ENCODE measurements around the gene GEMIN4.
A peak's percentile ranks its signal among the peaks of the same experiment; 100 is the strongest.
"Not testable (repeated sequence)": the region's sequence is repeated elsewhere in the genome, so short reads cannot be mapped to it uniquely, and the experiment has no call there.

GEMIN4 gene

DNA sequence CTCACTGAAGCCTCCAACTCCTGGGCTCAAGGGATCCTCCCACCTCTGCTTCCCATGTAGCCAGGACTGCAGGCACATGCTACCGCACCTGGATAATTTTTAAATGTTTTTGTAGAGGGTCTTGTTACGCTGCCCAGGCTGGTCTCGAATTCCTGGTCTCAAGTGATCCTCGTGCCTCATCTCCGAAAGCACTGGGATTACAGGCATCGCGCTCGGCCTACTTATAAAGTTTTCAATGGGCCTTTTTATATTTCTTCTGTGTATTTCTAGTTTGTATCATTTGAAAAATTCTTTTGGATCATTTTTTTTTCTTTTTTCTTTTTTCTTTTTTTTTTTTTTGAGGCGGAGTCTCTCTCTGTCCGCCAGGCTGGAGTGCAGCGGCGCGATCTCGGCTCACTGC is 27.0 kb downstream of the GEMIN4 start:
- no peaks in the 10 kb centered on the region for H3K27me3 Mint-ChIP-seq
- H3K27ac Mint-ChIP-seq: no peak overlapping the region
- no peak overlapping the region for H3K4me3 Mint-ChIP-seq
- no peak for ATAC-seq (replicated peaks)
- no peak for DNase-seq
- no peaks in the 10 kb centered on the region for H3K4me1 Mint-ChIP-seq (ENCODE audit: low read depth in 2 of 2)
- no peaks in the 10 kb centered on the region for H3K36me3 Mint-ChIP-seq (ENCODE audit: insufficient read depth)
- H3K9me3 Mint-ChIP-seq: no peaks in the 10 kb centered on the region

DNA sequence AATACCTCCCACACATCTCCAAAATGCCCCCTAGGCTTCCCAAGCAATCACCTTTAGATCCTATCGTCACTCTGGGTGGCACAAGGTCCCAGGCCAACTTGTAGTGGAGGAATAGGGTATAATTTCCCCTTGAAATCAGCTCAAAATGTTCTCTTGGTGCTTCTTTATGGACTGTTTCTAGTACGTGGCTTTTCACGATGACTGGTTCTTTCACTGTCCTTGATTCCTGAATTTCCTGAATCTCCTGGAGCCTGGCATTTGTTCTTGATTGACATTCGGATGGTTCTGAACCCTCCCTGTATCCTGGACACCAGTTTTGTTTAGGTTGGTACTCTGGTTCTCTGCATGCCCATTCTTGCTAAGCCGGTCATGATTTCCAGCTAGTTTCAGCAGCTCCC is 30.5 kb downstream of the GEMIN4 start:
- no peak overlapping the region for H3K27ac Mint-ChIP-seq
- H3K4me1 Mint-ChIP-seq (ENCODE audit: low read depth in 2 of 2): no peaks in the 10 kb centered on the region
- no peak for ATAC-seq (replicated peaks)
- H3K4me3 Mint-ChIP-seq: no peak overlapping the region
- peaks cover 3% of the 10 kb centered on the region for H3K36me3 Mint-ChIP-seq (ENCODE audit: insufficient read depth)
- no peak for DNase-seq
- H3K27me3 Mint-ChIP-seq: no peaks in the 10 kb centered on the region
- H3K9me3 Mint-ChIP-seq: no peaks in the 10 kb centered on the region

DNA sequence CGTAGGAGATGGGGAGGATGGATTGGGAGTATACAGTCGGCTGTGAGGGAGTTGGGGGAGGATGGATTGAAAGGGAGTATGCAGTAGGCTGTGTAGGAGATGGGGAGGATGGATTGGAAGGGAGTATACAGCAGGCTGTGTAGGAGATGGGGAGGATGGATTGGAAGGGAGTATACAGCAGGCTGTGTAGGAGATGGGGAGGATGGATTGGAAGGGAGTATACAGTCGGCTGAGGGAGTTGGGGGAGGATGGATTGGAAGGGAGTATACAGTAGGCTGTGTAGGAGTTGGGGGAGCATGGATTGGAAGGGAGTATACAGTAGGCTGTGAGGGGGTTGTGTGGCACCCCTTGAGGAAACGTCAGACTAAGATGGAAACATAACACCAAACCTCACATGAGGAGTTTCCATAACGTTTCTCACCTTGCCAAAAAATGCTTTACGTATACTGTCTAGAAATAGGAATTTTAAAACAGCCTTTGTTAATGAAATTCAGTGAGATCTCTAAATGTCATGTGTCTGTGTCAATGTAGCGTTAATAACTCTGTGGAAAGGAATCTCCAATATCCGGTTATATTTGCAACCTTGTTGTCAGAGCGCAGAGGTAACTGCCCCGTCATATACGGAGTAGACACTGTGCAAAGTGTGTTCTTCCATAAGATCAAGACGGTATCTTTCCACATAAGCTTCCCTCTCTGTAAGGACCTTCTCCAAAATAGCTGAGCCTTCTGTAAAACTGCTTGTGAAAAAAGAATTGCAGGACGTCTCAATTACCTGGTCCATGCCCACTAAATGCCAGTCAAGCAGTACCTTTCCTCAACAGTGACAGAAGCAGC is 31.1 kb downstream of the GEMIN4 start:
- H3K4me3 Mint-ChIP-seq: no peak overlapping the region
- no peaks in the 10 kb centered on the region for H3K4me1 Mint-ChIP-seq (ENCODE audit: low read depth in 2 of 2)
- DNase-seq (no peak), ATAC-seq (replicated peaks) (no peak)
- H3K9me3 Mint-ChIP-seq: no peaks in the 10 kb centered on the region
- no peaks in the 10 kb centered on the region for H3K27me3 Mint-ChIP-seq
- peaks cover 3% of the 10 kb centered on the region for H3K36me3 Mint-ChIP-seq (ENCODE audit: insufficient read depth)
- H3K27ac Mint-ChIP-seq: no peak overlapping the region

DNA sequence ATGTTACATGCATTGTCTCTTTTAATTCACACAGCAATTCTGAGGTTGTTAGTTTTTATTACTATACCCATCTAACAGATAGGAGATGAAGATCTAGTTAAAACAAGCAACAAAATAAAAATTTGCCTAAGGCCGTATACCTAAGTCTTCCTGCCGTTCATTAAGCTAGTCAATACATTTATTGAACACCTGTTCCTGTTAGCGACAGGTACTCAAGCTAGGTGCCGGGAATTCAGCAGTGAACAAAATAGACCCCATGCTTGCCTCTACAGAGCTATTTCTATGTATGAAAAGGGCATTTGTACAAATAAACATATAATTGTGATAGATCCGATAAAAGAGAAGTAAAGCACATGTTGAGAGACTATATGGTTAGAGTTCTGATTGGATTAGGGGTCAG is 34.0 kb downstream of the GEMIN4 start:
- DNase-seq (no peak), ATAC-seq (replicated peaks) (no peak)
- Mint-ChIP-seq H3K4me1 (ENCODE audit: low read depth in 2 of 2) (peaks cover 7 to 14% of the 10 kb centered on the region in 2 donors), H3K9me3 (no peaks in the 10 kb centered on the region), H3K27me3 (no peaks in the 10 kb centered on the region), H3K36me3 (ENCODE audit: insufficient read depth) (peaks cover 20% of the 10 kb centered on the region), H3K27ac (no peak overlapping the region), H3K4me3 (no peak overlapping the region)

DNA sequence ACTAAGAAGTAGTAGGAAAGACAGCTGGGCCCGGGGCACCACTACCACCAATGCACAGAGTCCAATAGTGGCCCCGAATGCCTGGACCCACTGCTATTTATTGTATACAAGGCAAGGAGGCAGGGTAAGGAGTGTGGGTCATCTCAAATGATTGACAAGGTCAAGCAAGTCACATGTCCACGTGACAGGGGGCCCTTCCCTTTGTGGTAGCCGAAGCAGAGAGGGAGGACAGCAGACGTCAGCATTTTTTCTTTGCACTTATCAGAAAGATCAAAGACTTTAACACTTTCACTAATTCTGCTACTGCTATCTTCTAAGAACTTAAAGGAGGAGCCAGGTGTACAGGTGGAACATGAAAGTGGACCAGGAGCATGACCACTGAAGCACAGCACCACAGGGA is 43.9 kb downstream of the GEMIN4 start:
- Mint-ChIP-seq H3K4me1 (ENCODE audit: low read depth in 2 of 2) (peaks cover 13 to 28% of the 10 kb centered on the region in 2 donors), H3K36me3 (ENCODE audit: insufficient read depth) (peaks cover 46% of the 10 kb centered on the region), H3K9me3 (no peaks in the 10 kb centered on the region), H3K4me3 (no peak overlapping the region), H3K27me3 (no peaks in the 10 kb centered on the region), H3K27ac (peak overlapping the region in 1 of 2 donors; percentile 79)
- ATAC-seq (replicated peaks) (no peak), DNase-seq (no peak)

DNA sequence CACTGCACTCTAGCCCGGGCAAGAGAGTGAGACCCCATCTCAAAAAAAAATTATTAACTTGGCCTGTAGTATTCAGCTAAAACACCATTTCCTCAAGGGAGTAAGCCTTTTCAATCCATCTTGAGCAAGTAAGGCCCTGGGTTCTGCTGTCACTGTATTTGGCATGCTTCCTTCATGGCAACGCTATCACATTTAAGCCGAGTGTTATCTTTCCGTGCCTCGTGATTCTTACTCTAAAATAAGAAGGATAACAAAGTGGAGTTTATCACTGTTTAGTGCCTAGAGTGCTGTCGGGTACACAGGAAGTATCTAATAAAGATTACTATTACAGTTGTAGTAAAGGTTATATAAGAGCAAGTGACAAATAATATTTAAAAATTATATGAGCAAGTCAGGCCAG is 46.2 kb downstream of the GEMIN4 start:
- no peak overlapping the region for H3K4me3 Mint-ChIP-seq
- H3K9me3 Mint-ChIP-seq: no peaks in the 10 kb centered on the region
- peaks cover 10 to 24% of the 10 kb centered on the region in 2 donors for H3K4me1 Mint-ChIP-seq (ENCODE audit: low read depth in 2 of 2)
- ATAC-seq (replicated peaks) (no peak), DNase-seq (no peak)
- peaks cover 46% of the 10 kb centered on the region for H3K36me3 Mint-ChIP-seq (ENCODE audit: insufficient read depth)
- H3K27me3 Mint-ChIP-seq: no peaks in the 10 kb centered on the region
- no peak overlapping the region for H3K27ac Mint-ChIP-seq

DNA sequence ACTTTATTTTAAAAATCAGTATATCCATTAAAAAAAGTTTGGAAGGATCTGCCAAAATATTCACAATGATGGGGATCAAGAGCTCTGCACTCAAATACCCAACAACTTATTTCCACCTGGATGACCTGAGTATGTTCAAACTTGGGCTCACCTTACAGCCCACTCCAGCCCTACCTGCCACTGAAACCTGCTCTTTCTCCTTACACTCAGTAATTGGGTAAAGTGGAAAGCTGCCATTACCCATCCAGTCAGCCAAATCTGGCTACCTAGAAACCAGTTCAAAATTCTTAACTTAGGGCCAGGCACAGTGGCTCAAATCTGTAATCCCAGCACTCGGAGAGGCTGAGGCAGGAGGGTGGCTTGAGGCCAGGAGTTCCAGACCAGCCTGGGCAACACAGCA is 47.1 kb downstream of the GEMIN4 start:
- Mint-ChIP-seq H3K36me3 (ENCODE audit: insufficient read depth) (peaks cover 39% of the 10 kb centered on the region), H3K9me3 (no peaks in the 10 kb centered on the region), H3K27ac (peak overlapping the region in 1 of 2 donors; percentile 13), H3K27me3 (no peaks in the 10 kb centered on the region), H3K4me1 (ENCODE audit: low read depth in 2 of 2) (peaks cover 10 to 24% of the 10 kb centered on the region in 2 donors), H3K4me3 (no peak overlapping the region)
- no peak for ATAC-seq (replicated peaks)
- DNase-seq: no peak

DNA sequence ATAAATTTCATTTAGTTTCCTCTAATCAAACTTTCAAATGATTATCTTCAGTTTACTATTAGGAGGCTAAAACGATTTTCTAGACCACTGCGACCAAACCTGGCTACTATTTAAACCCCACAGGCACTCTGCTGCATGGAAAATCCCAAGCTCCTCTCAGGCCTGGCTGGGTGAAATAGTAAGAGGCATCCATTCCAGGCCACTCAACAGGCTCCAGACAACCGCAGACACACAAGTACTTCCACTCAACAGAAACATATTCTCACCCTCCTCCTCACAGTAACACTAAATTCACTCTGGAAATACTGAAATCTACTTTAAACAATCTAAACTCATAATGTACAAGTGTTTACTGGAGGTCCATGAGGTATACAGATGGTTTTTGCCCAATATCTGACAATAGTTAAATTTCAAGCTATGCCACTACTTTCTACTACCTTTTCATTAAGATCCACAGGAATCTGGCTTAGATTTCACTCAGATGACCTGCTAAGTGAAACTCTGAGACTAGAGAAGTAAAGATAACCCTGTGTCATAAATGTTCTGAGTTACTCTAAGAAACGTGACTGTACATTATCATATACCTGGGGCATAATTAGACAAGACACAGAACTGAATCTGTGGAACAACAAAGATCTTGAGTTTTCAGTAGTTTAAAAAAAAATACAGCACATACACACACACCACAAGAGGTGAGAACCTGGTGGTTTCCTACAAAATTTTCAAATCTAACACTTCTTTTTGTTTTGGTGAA is 47.8 kb downstream of the GEMIN4 start:
- DNase-seq (no peak), ATAC-seq (replicated peaks) (no peak)
- H3K9me3 Mint-ChIP-seq: no peaks in the 10 kb centered on the region
- H3K4me3 Mint-ChIP-seq: no peak overlapping the region
- no peaks in the 10 kb centered on the region for H3K27me3 Mint-ChIP-seq
- H3K27ac Mint-ChIP-seq: peak overlapping the region; percentile 13 to 83
- peaks cover 32% of the 10 kb centered on the region for H3K36me3 Mint-ChIP-seq (ENCODE audit: insufficient read depth)
- peaks cover 7 to 24% of the 10 kb centered on the region in 2 donors for H3K4me1 Mint-ChIP-seq (ENCODE audit: low read depth in 2 of 2)

DNA sequence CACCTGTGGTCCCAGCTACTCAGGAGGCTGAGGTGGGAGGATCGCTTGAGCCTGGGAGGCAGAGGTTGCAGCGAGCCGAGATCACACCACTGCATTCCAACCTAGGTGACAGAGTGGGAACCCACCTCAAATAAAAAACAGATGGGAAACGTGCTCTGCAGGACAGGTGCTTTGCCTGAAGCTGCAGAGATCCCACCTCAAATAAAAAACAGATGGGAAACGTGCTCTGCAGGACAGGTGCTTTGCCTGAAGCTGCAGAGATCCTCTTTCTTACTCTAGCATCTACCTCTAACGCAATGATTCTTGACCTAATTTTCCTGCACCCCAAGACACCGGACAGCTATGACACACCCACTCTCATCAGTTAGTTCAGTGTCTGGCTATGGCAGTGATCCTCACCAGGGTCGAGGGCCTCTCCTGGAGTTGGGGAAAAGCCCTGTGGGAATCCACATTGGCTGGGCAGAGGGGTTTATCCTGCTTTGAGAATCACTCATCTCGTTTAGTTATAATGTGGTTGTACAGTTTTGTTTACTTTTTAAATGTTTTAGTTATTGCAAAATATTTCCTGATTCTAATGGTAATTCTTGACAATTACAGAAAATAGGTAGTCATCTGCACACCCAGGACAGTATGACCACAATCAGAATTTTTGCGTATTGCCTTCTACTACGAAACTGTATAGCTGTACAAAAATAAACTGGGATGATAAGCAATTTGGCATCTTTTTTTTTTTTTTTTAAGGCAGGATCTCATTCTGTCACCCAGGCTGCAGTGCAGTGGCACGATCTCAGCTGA is 48.8 kb downstream of the GEMIN4 start:
- peaks cover 33% of the 10 kb centered on the region for H3K36me3 Mint-ChIP-seq (ENCODE audit: insufficient read depth)
- ATAC-seq (replicated peaks) (no peak), DNase-seq (no peak)
- H3K27me3 Mint-ChIP-seq: no peaks in the 10 kb centered on the region
- H3K4me1 Mint-ChIP-seq (ENCODE audit: low read depth in 2 of 2): peaks cover 6 to 15% of the 10 kb centered on the region in 2 donors
- no peak overlapping the region for H3K4me3 Mint-ChIP-seq
- H3K9me3 Mint-ChIP-seq: no peaks in the 10 kb centered on the region
- peak overlapping the region in 1 of 2 donors; percentile 13 for H3K27ac Mint-ChIP-seq

DNA sequence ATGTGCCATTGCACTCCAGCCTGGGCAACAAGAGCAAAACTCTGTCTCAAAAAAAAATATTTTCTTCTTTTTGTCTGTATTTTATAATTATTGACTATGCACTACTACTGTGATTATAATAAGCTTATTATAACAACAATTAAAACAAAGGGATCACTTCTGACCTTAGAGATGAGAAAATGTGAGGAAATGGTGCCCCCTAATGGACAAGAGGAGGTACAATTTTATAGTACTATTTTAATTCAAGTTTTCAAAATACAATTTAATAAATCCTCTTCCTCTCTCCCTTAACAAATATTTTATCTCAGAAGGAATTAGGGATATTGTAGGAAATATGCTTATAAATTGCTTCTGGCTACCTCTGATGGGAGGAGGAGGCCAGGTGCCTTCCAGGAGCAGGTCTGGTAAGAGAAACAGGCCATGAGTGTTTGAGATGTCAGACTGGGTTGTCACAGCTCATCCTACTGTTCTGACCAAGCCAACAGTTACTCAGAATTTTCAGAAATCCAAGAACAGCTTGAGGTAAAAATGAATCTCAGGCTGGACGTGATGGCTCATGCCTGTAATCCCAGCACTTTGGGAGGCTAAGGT is 51.5 kb downstream of the GEMIN4 start:
- Mint-ChIP-seq H3K4me3 (no peak overlapping the region), H3K9me3 (no peaks in the 10 kb centered on the region), H3K36me3 (ENCODE audit: insufficient read depth) (peaks cover 37% of the 10 kb centered on the region), H3K4me1 (ENCODE audit: low read depth in 2 of 2) (peaks cover 0 to 9% of the 10 kb centered on the region in 2 donors), H3K27ac (no peak overlapping the region), H3K27me3 (no peaks in the 10 kb centered on the region)
- peak; percentile 60 for ATAC-seq (replicated peaks)
- peak; percentile 8 to 37 (median 12) for DNase-seq

DNA sequence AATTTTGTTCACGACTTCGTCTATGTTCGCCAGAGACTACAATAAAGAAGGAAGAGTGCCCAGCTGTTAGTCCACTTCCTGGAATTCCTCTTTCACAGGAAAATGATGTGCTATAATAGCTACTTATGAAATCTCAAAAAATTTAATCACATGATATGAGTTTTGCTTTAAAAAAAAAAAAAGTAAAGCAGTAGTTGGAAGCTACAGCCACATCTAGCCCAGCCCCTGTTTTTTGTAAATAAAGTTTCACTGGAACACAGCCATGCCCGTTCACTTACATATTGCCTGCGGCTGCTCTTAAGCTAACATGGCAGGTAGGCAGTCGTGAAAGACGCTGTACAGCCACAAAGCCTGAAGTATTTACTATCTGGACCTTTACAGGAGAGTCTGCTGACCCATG is 52.7 kb downstream of the GEMIN4 start:
- H3K27ac Mint-ChIP-seq: no peak overlapping the region
- no peaks in the 10 kb centered on the region for H3K27me3 Mint-ChIP-seq
- ATAC-seq (replicated peaks) (no peak), DNase-seq (no peak)
- peaks cover 0 to under 1% of the 10 kb centered on the region in 2 donors for H3K4me1 Mint-ChIP-seq (ENCODE audit: low read depth in 2 of 2)
- no peaks in the 10 kb centered on the region for H3K9me3 Mint-ChIP-seq
- no peak overlapping the region for H3K4me3 Mint-ChIP-seq
- H3K36me3 Mint-ChIP-seq (ENCODE audit: insufficient read depth): peaks cover 41% of the 10 kb centered on the region

DNA sequence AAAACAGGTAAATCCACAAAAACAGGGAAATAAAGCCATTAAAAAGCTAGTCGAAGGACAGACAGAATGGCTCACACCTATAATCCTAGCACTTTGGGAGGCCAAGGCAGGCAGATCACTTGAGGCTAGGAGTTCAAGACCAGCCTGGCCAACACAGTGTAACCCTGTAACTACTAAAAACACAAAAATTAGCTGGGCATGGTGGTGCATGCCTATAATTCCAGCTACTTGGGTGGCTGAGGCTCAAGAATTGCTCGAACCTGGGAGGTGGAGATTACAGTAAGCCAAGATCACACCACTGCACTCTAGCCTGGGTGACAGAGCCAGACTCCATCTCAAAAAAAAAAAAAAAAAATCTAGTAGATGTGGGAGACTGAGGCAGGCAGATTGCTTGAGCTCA is 54.0 kb downstream of the GEMIN4 start:
- not testable (repeated sequence) for H3K9me3 Mint-ChIP-seq; ATAC-seq (replicated peaks); DNase-seq; H3K4me3 Mint-ChIP-seq; H3K27me3 Mint-ChIP-seq; H3K4me1 Mint-ChIP-seq (ENCODE audit: low read depth in 2 of 2)
- peak overlapping the region in 1 of 2 donors; percentile 17 for H3K27ac Mint-ChIP-seq
- peaks cover 44% of the 10 kb centered on the region for H3K36me3 Mint-ChIP-seq (ENCODE audit: insufficient read depth)

DNA sequence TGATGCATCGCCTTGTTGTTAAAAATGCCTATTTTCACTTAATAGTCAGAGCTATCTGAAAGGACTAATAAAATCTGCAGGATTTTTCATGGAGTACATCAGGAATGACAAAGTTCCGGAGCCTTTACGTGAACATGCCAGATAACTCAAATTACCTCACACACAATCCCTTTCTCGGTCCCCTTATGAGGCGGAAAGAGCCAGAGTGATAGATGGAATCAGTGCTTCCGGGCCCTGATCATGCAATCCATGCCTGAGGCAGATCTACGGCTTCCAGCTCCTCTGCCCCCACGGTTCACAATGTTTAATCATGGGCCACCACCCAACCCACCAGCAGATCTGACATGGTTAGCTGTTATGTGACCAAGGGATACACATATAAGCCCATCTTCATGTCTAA is 54.4 kb downstream of the GEMIN4 start:
- no peaks in the 10 kb centered on the region for H3K9me3 Mint-ChIP-seq
- H3K27me3 Mint-ChIP-seq: no peaks in the 10 kb centered on the region
- no peak for DNase-seq
- no peak overlapping the region for H3K4me3 Mint-ChIP-seq
- ATAC-seq (replicated peaks): no peak
- peak overlapping the region in 1 of 2 donors; percentile 17 for H3K27ac Mint-ChIP-seq
- H3K36me3 Mint-ChIP-seq (ENCODE audit: insufficient read depth): peaks cover 47% of the 10 kb centered on the region
- no peaks in the 10 kb centered on the region for H3K4me1 Mint-ChIP-seq (ENCODE audit: low read depth in 2 of 2)

Measured in effector memory CD8-positive, alpha-beta T cell (primary cell).